ENCODE results near the gene DTX2.

DNA sequence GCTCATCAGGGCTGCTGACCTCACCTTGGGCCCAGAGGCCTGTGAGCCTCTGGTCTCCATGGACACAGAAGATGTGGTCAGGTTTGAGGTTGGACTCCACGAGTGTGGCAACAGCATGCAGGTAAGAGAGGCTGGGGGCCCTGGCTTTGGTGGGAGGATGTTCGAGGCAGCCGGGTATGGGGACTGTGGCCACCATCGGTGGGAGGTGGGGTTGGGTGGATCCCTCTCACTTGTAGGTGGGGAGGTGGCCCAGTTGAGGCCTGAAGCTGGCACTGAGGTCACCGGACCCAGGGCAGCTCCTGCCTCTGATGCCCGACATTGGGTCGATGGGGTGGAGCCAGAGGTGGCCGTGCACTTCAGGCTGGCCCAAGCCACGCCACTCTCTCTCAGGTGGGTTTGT, 36.4 kb upstream of the DTX2 start:
- TF ChIP-seq BACH2 (CRISPR knock-in tag; IDR thresholded peaks at IDR 0.05; ENCODE audit: borderline replicate concordance), result no peak
- no peak for TF ChIP-seq POU6F1 (CRISPR knock-in tag; IDR thresholded peaks at IDR 0.05; ENCODE audit: borderline replicate concordance, low read depth)
- TF ChIP-seq PATZ1 (CRISPR knock-in tag; IDR thresholded peaks at IDR 0.05; ENCODE audit: borderline replicate concordance), result no peak
- no peak for TF ChIP-seq ZC3H10 (CRISPR knock-in tag; IDR thresholded peaks at IDR 0.05)
